Transverse colon (tissue), 4 donors: ENCODE measurements around the gene EBNA1BP2.

Experiments
- EP300 ChIP-seq: sonication (generic); formaldehyde crosslinking; IDR thresholded peaks from one replicate; pipeline ENCODE4 v1.6.1; 2017; ENCODE audit warnings: antibody characterized with exemption, low read depth
- POLR2AphosphoS5 ChIP-seq, 3 donors: sonication (generic); formaldehyde crosslinking; IDR thresholded peaks; one replicate each; pipeline ENCODE4 v1.6.1; 2016; ENCODE audit warnings: antibody characterized with exemption in 3 of 3
- TF ChIP-seq, protein P1 (sequence below), 5 experiments: fragments of 200-600 bp in 3 of 5; fragments of 450-650 bp in 2 of 5; sonication (generic) in 3 of 5; IDR thresholded peaks; 1 replicate in 2 of 5; 2 replicates in 3 of 5; pipeline ENCODE4 v1.5.1; 2016 to 2017; ENCODE audit warnings: antibody characterized with exemption in 5 of 5, inconsistent platforms in 3 of 5, mild to moderate bottlenecking in 2 of 5, moderate library complexity in 1 of 5

DNA sequence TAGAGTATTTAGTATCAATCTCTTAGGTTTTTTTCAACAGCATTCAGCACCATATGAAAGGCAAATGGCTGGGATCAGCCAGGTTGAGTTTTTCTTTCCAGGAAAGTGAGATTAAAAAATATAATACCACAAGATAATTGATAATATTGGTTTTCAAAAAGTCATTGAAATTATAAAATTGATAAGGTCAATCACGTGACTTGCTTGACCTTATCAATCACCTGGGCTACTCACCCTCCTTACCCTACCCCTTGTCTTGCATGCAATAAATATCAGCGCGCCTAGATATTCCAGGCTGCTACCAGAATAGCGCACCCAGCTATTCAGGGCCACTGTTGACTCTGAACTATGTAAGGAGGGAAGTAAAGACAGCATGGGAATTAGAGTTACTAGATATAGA lies 31.5 kb downstream of the EBNA1BP2 start:
- TF ChIP-seq, protein P1, sequence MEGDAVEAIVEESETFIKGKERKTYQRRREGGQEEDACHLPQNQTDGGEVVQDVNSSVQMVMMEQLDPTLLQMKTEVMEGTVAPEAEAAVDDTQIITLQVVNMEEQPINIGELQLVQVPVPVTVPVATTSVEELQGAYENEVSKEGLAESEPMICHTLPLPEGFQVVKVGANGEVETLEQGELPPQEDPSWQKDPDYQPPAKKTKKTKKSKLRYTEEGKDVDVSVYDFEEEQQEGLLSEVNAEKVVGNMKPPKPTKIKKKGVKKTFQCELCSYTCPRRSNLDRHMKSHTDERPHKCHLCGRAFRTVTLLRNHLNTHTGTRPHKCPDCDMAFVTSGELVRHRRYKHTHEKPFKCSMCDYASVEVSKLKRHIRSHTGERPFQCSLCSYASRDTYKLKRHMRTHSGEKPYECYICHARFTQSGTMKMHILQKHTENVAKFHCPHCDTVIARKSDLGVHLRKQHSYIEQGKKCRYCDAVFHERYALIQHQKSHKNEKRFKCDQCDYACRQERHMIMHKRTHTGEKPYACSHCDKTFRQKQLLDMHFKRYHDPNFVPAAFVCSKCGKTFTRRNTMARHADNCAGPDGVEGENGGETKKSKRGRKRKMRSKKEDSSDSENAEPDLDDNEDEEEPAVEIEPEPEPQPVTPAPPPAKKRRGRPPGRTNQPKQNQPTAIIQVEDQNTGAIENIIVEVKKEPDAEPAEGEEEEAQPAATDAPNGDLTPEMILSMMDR (IDR thresholded peaks at IDR 0.05): no peak
- TF ChIP-seq POLR2AphosphoS5 (IDR thresholded peaks at IDR 0.05): no peak
- TF ChIP-seq EP300: no peak
